Fibroblast of peridontal ligament (primary cell): ENCODE measurements around the gene GEN1.

Source experiments
- DNase-seq: peaks from one replicate; pipeline ENCODE4 v3.0.0-alpha.2; 2010; ENCODE audit errors: extremely low read depth

Gene GEN1

DNA sequence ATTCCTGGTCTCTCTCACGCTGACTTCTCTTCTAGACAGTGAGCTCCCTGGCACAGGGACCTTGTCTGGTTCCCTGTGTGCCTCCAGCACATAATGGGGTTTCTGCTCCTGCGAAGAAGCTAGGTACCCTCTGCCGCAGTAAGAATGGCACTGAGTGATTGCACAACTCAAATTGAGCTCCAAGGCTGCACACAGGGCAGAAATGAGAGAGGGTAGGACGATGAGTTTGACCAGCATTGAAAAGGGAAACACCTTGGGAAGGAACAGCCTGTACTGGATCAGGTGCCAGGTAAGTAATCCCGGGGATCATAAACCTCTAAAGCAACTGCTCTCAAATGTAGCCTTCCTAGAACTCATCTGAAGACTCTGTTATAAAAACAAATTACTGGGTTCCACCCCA is 41.4 kb downstream of the GEN1 start:
- DNase-seq, result no peak

- no peak for DNase-seq
These were observed 44.4 kb downstream of the GEN1 start for GRCh38 chr2:17798338-17798737.

- no peak for DNase-seq
These were observed 45.6 kb downstream of the GEN1 start for GRCh38 chr2:17799301-17800120.

DNA sequence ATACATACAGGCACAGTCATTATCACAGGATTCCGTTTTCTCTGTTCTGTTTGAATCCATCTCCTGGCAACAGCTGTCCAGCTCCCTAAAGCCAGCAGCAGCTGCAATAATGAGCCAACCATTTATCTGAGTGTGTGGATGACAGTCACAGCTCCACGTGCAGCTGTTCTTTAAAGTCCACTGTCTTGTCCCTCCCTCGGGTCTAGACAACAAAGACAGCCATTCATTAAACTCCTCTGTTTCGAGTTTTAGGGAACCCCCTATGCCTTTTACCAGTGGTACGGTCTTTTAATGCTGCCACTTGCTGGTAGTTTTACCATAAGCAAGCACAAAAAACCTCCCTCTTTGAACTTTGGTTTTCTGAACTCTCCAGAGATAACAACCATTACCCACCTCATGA is 46.3 kb downstream of the GEN1 start:
- no peak for DNase-seq

GRCh38 chr2:17800693-17801458 is 46.9 kb downstream of the GEN1 start:
- DNase-seq, result no peak

GRCh38 chr2:17803497-17803896 is 49.6 kb downstream of the GEN1 start:
- no peak for DNase-seq

DNA sequence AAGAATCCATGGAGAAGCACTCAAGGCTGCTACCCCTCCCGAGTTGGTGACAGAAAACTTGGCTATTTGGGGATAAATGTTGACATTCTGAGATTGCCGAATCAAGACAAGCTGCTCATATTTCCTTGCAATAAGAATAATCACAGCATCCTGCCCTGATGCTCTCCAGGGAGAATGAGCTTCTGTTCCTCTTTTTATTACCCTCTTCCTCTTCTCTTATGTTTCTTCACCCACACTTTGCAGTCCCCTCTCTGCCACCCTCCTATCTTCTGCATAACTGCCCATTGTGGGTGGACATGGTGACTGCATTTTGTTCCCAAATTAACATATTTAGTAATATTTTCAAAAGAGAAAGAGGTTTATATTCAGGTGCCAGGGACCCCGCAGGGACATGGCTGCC is 50.4 kb downstream of the GEN1 start:
- DNase-seq, result no peak

- no peak for DNase-seq
These were observed 51.2 kb downstream of the GEN1 start for GRCh38 chr2:17805166-17805565.

DNA sequence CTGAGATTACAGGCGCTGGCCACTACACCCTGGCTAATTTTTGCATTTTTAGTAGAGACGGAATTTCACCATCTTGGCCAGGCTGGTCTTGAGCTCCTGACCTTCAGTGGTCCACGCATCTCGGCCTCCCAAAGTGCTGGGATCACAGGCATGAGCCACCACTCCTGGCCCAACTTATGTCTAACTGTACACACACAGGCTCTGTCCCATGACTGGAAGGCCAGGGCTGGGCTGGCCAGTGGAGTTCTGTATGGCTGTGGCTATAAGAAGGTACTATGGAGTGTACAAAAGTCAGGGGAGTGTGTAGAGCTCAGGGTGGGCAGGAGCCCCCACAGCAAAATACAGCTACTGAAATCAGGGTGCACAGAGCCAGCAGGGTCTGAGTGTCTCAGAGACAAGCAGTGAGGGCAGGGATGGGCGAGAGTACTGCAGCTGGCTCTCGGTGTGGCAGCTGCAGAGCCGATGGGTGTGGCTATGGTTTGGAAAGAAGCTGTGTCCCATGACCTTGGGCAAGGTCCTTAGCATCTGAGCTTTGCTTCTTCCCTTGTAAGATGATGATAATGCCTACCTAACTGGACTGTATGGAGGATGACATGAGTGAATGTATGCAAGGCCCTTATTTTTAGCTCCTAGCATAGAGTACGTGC is 51.9 kb downstream of the GEN1 start:
- DNase-seq, result no peak

DNA sequence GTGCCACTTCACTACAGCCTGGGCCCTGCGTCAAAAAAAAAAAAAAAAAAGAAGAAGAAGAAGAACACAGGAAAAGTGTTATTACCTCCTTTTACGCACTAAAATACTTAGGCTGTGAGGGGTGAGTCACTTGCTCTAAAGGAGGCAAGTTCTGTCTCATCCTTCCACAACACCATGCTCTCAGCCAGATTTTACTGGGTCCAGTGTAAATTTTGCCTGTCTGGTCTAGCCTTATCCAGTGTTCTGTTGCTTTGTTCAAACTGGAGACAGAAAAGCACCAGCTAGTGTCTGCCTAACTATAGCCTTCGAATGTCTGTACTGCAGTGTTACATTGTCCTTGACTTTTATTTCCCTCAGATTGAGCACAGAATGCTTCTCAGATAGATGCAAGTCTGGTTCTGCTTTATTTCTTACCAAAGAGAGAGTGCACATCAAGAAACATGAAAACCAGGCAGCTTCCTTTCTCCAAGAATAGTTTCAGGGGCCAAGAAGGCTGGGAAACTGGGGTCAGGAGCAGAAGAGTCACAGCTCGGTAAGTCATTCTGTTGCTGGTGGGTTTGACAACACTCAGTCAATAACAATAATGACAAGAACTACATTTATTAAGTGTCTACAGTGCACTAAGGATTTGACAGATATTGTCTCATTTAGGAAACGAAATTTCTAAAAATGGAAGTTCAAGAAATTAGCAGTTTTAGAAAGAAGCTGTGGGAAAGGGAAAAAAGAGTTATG is 59.2 kb downstream of the GEN1 start:
- DNase-seq, result peak; percentile 64

- peak; percentile 72 for DNase-seq
These were observed 60.0 kb downstream of the GEN1 start for GRCh38 chr2:17813742-17814473.

GRCh38 chr2:17814601-17815000 is 60.7 kb downstream of the GEN1 start:
- DNase-seq, result no peak

DNA sequence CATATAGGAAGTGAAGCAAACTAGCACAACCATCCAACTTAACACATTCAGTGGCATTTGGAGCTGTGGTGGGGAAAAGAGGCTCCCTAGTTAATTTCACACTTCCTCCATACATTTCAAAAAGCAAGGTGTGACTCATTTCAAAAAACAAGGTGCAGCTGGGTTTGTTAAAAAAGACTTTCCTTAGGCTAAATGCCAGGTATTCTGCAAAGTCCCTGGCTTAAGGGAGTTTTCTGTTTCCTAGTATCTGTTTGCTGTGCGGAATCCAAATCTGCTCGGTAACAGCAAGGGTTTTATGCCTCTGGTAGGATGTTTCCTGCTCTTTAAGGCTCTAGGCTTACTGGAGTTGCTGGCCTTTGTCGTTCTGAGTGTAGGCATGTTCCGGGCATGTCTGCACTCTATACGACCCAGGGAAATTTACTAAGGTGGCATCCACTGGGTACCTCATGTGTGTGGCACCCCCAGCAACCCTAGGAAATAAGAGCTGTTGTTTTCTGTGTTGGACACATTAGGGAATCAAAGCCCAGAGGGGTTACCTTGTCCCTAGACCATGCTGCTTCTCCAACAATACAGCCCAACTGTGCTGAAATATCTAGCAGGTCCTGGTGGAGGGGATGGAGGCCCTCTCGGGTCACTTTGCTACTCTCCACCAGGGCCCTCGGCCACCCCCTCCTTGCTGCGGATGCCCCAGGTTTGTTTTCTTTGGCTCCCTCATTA is 61.7 kb downstream of the GEN1 start:
- DNase-seq, result no peak

- DNase-seq, result no peak
These were observed 62.7 kb downstream of the GEN1 start, which contains the start of gene MSGN1 for GRCh38 chr2:17816396-17817245. MSGN1 (plus strand) TSS chr2:17816460; CDS start chr2:17816519, 59 bp downstream.

- DNase-seq, result no peak
These were observed 64.4 kb downstream of the GEN1 start for GRCh38 chr2:17818235-17818815.

DNA sequence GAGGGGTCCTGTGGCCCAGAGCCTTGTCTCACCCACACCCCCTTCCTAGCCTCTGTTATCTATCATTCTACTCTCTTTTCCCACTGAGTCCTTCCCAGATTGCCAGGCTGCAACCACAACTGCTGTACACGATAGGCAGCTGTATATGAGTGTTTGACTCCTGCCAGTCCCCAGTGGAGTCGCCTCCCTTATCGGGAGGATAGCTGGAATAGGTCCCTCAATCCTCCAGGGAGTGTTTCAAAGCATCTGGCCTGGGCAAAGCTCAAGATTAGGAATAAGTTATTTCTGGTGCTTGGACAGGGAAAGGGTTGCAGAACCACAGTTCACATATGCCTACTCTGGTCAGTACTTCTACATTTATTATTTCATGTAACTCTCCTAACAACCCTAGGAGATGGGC is 67.1 kb downstream of the GEN1 start:
- no peak for DNase-seq

GRCh38 chr2:17821535-17822444 is 67.9 kb downstream of the GEN1 start:
- no peak for DNase-seq

GRCh38 chr2:17822445-17823117 is 68.6 kb downstream of the GEN1 start:
- DNase-seq, result no peak
